Measurements from ENCODE around the gene LRRC8D.

- TF ChIP-seq CTCF (IDR thresholded peaks at IDR 0.05) = no peak
- TF ChIP-seq POLR2AphosphoS5 (IDR thresholded peaks at IDR 0.05) = no peak
- TF ChIP-seq POLR2A (IDR thresholded peaks at IDR 0.05) = no peak
These were observed 98.3 kb downstream of the LRRC8D start for GRCh38 chr1:89919174-89919573.

All from stomach (tissue), 4 donors.